ENCODE data around the gene CAPN8.

Gene CAPN8

GRCh38 chr1:223665592-223666312 lies at the start of gene CAPN8:
Gene CAPN8 (minus strand): TSS chr1:223665701. CDS start chr1:223665646, 55 bp downstream.
- DNase-seq (ENCODE audit: low read depth, low spot score) = no peak

GRCh38 chr1:223714849-223715603 lies 49.5 kb upstream of the CAPN8 start:
- DNase-seq (ENCODE audit: low read depth, low spot score) = no peak

GRCh38 chr1:223714421-223714724 lies 48.9 kb upstream of the CAPN8 start:
- no peak for DNase-seq (ENCODE audit: low read depth, low spot score)

GRCh38 chr1:223713546-223714420 lies 48.3 kb upstream of the CAPN8 start:
- no peak for DNase-seq (ENCODE audit: low read depth, low spot score)

GRCh38 chr1:223712850-223713474 lies 47.5 kb upstream of the CAPN8 start:
- DNase-seq (ENCODE audit: low read depth, low spot score) = no peak

GRCh38 chr1:223712194-223712849 lies 46.8 kb upstream of the CAPN8 start, which contains the start of gene CAPN2:
Gene CAPN2 (plus strand): TSS chr1:223712539. CDS start chr1:223712641, 102 bp downstream.
- peak; percentile 16 for DNase-seq (ENCODE audit: low read depth, low spot score)

GRCh38 chr1:223711747-223712193 lies 46.3 kb upstream of the CAPN8 start:
- no peak for DNase-seq (ENCODE audit: low read depth, low spot score)

- DNase-seq (ENCODE audit: low read depth, low spot score) = no peak
These were observed 45.7 kb upstream of the CAPN8 start for GRCh38 chr1:223711173-223711572.

GRCh38 chr1:223710179-223711133 lies 45.0 kb upstream of the CAPN8 start:
- no peak for DNase-seq (ENCODE audit: low read depth, low spot score)

GRCh38 chr1:223709598-223709997 lies 44.1 kb upstream of the CAPN8 start:
- DNase-seq (ENCODE audit: low read depth, low spot score) = no peak

- DNase-seq (ENCODE audit: low read depth, low spot score) = no peak
These were observed 43.3 kb upstream of the CAPN8 start for GRCh38 chr1:223708651-223709268.

- DNase-seq (ENCODE audit: low read depth, low spot score) = no peak
These were observed 42.5 kb upstream of the CAPN8 start for GRCh38 chr1:223708001-223708359.

GRCh38 chr1:223707256-223708000 lies 41.9 kb upstream of the CAPN8 start:
- no peak for DNase-seq (ENCODE audit: low read depth, low spot score)

GRCh38 chr1:223706077-223706973 lies 40.8 kb upstream of the CAPN8 start:
- DNase-seq (ENCODE audit: low read depth, low spot score) = no peak

GRCh38 chr1:223704921-223705878 lies 39.7 kb upstream of the CAPN8 start:
- no peak for DNase-seq (ENCODE audit: low read depth, low spot score)

GRCh38 chr1:223703668-223704013 lies 38.1 kb upstream of the CAPN8 start:
- no peak for DNase-seq (ENCODE audit: low read depth, low spot score)
